Stimulated activated CD4-positive, alpha-beta T cell treated with anti-CD3 and anti-CD28 coated beads, Interleukin-1b, Interleukin-23, amount 100 ng/mL, for 1 hour (primary cell): Measurements from ENCODE around the gene NCKAP5.
"Not testable (repeated sequence)": the region's sequence is repeated elsewhere in the genome, so short reads cannot be mapped to it uniquely, and the experiment has no call there.

Source experiments
- DNase-seq, 2 donors: peaks; one replicate each; pipeline ENCODE4 v3.0.0-alpha.2; 2020; ENCODE audit warnings: low read depth in 2 of 2

NCKAP5 gene

DNA sequence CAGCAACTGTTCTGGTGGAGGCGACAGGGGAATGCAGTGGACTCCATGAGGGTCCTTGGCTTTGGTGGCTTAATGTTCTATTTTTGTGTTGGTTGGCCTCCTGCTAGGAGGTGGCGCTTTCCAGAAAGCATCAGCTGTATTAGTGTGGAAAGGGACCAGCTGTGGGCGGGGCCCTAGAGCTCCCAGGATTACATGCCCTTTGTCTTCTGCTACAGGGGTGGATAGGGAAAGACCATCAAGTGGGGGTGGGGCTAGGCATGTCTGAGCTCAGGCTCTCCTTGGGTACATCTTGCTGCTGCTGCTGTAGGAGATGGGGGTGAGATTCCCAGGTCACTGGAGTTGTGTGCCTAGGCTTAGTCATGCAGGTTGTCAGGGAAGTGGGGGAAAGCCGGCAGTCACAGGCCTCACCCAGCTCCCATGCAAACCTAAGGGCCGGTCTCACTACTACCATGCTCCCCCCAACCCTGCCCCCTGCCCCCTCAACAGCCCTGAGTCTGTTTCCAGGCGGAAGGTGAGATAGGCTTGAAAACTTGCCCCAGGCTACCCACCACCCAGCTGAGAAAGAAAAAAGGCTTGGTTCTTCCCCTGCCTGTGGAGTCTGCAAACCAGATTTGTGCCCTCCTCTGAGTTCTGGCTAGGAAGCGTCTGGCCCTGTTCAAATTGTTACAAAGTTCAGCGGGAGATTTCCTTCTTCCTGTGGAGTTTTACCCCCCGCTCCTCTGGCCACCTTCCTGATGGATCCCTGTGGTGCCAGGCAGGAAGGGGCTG, 756.9 kb downstream of the NCKAP5 start:
- DNase-seq = no peak

- not testable (repeated sequence) for DNase-seq
Measured at GRCh38 chr2:132809962-132810361, 758.3 kb downstream of the NCKAP5 start.

DNA sequence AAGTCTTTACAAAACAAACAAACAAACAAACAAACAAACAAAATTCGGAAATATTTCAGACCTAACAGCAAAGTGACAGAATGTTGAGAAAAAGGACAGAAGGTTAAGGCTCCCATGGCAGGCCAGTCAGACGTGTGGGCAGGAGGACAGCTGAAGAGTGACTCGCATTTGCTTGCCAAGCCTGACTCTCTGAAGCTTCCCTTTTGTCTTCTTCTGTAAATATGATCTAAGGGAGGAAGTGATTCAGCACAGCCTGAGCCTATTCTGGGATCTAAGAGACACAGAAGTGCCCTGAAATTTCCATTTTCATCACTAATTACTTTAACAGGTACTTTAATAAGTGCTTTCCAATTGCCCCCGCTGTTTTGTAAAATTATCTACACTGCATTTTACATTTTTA, 764.2 kb downstream of the NCKAP5 start:
- no peak for DNase-seq

- no peak for DNase-seq
Measured at GRCh38 chr2:132798341-132798740, 769.9 kb downstream of the NCKAP5 start.

GRCh38 chr2:132797556-132797955, 770.7 kb downstream of the NCKAP5 start:
- no peak for DNase-seq

- no peak for DNase-seq
Measured at GRCh38 chr2:132797071-132797470, 771.2 kb downstream of the NCKAP5 start.

GRCh38 chr2:132795220-132795619, 773.0 kb downstream of the NCKAP5 start:
- no peak for DNase-seq

GRCh38 chr2:132793532-132793931, 774.7 kb downstream of the NCKAP5 start:
- DNase-seq = no peak

DNA sequence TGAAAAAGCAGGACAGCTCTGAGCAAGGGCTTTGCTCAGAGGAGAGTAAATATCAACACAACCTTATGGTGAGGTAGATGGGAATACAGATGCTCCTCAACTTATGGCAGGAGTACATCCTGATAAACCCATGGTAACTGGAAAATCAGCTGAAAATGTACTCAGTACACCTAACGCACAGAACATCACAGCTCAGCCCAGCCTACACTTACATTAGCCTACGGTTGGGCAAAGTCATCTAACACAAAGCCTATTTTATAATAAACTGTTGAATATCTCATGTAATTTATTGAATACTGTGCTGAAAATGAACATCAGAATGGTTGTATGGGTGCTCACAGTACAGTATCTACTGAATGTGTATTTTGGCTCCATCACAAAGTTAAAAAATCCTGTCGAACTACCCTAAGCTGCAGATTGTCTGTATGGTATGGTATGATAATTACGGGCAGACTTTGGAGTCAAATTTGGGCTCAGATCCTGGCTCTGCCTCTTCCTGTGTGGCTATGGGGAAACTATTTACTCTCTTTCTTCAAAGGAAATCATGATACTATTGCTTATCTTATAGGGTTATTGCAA, 778.0 kb downstream of the NCKAP5 start:
- DNase-seq = no peak

GRCh38 chr2:132789066-132789465, 779.2 kb downstream of the NCKAP5 start:
- no peak for DNase-seq

DNA sequence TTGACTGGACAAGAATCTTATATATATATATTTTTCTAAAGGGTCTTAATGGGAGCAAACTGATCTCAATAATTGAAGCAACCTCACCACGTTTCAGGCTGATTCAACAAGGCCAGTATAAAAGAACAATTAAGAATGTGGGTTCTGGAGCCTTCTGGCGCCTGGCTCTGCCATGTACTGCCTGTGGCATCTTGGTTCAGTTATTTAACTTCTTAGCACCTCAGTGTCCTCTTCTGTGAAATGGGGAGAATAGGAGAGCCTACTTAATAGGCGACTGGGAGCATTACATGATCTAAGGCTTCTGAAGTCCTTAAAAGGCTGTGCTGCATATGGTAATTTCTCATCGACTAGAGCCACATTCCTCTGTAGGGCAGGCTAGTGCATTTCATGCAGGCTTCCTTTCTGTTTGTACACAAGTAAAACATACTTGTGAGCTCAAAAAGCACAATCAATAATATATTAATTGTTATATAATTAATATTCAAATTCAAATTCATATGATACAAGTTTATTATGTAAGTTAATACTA, 779.9 kb downstream of the NCKAP5 start:
- no peak for DNase-seq

DNA sequence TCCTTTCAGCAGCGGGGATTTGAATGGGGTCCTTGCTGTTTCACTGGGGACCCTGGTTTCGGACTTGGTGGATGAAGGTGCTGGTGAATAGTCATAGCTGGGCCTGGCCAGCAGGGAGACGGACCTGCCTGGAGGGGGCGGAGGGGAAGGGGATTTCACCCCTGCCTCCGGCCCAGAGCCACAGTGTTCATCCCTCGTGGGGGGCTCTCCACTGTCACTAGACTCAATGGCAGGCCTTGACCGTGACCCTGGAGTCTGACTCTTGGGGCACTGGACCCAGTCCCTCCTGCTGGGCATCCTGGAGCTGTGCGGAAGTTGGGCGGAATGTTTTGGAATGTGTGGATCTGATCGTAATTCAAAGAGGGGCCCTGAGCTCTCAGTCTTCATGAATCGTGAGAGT, 784.4 kb downstream of the NCKAP5 start:
- DNase-seq = no peak

- DNase-seq = no peak
Measured at GRCh38 chr2:132782176-132782783, 786.0 kb downstream of the NCKAP5 start.

DNA sequence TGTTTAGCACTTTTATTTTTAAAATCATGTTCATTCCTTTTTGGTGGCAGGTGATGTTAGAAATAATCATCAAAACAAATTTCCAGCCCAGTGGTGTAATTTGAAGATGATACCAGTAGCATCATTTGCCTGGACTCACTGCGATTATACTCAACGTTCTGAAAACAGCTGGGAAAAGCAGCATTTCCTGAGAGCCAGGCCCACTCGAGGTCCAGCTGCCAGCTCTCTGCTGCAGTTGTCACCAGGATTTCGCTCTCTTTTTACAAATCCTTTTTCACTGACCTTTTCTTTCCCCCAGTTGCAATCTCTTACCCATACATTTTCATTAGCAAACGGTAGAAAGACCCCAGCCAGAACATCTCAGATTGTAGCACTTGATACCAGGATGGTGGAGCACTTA, 787.6 kb downstream of the NCKAP5 start:
- no peak for DNase-seq

GRCh38 chr2:132779206-132779721, 789.0 kb downstream of the NCKAP5 start:
- no peak for DNase-seq

GRCh38 chr2:132776287-132776686, 792.0 kb downstream of the NCKAP5 start:
- no peak for DNase-seq

GRCh38 chr2:132774189-132774588, 794.1 kb downstream of the NCKAP5 start:
- no peak for DNase-seq

DNA sequence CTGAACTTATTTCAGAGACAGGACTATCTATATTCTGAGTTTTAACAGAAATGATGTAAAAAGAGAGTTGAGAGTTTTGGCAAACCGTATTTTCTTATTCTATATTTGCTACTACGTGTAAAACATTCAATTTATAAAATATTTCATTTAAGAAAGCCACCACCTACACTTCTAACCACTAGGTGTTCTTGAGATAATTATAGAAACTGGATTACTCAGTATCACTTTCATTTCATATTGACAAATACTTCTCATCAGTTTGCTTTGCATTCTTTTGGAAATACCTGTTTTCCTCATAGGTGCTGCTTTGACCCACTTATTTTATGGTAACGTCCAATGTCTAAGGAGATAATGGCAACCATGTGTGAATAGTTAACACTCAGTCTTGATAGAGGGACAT, 794.9 kb downstream of the NCKAP5 start:
- DNase-seq = no peak

- no peak for DNase-seq
Measured at GRCh38 chr2:132772340-132772739, 795.9 kb downstream of the NCKAP5 start.

DNA sequence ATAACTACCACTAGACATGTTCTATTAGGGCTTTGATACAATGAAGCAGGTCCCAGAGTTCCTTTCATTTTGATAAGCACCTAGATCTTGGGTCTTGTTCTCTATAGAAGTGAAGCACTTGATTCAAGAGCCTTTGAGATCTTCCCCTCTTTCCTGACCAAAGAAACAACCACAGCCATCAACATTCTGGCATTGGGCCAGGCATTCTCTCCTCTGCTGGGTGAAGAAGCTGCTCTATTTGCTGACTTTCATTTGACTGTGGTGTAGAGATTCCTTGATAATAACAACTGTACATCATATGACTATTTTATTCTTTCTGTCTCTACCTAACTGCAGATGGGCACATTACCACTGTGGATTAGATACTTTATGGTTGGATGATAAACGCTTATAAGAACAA, 801.7 kb downstream of the NCKAP5 start:
- no peak for DNase-seq

DNA sequence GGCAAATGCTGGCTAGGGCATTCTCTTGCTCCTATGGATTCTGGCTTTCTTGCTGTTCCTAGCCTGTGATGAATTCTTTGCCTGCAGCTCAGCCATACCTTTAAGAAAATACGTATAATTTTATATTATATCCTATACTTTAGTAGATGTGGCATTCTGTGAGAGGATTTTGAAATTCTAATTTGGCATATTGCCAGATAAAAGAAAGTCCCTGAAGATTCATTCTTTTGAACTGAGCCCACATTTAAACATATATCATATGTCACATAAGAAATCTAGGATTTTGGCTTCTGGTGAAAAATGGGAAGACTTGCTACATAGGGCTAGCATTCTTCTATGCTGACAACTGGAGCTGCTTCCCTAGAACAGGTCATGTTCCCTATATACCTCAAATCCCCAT, 806.8 kb downstream of the NCKAP5 start:
- DNase-seq = no peak

DNA sequence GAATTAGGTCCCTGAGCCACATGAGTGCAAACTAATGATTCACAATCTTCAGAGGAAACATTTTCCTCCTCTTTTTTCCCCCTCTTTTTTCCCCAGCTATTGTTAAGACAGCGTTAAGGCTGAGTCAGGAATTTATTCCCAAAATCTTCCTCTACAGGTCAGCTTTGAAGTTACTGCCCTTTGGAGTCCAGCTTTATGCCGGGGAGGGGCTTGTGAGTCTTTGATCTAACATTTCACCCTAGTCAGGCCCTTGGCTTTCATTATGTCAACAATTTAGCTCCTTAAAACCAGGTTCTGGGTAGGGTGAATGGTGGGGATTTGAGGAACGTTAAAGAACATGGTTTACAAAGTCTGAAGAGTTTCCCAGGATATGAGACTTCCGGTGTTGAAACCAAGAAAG, 807.3 kb downstream of the NCKAP5 start:
- DNase-seq = no peak

DNA sequence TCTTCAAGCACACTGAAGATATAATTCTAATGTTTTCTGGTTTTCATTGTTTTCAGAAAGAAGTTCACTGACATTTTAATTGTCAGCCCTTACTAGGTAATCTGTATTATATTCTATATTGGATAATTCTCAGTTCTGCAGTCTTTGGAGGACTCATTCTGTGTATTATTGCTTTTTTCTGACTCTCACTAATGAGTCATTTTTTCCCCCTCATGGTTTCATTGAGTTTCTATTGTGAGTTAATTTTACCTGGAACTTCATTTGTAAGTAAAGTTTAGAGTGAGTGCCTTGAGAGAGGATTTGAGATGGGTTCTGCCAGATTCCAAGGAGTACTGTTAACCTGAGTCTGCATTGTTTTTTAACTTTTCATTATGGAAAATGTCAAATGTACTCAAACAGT, 807.9 kb downstream of the NCKAP5 start:
- no peak for DNase-seq
